Measurements from ENCODE around the gene ALDH1A2.
"Not testable (repeated sequence)": the region's sequence is repeated elsewhere in the genome, so short reads cannot be mapped to it uniquely, and the experiment has no call there.

The ALDH1A2 gene

GRCh38 chr15:58065445-58066041, at the start of gene ALDH1A2:
ALDH1A2 (minus strand) TSS chr15:58065711; CDS start chr15:58065650, 61 bp downstream.
- no peak within 1 kb of the TSS for H3K4me3 ChIP-seq (ENCODE audit: low read depth, low read length)
- DNase-seq (ENCODE audit: low read depth): no peak
- TF ChIP-seq CTCF (IDR thresholded peaks at IDR 0.05; ENCODE audit: control insufficient read depth, extremely low read depth, insufficient read depth): no peak

- TF ChIP-seq CTCF (IDR thresholded peaks at IDR 0.05; ENCODE audit: control insufficient read depth, extremely low read depth, insufficient read depth): no peak
- no peak overlapping the region for H3K4me3 ChIP-seq (ENCODE audit: low read depth, low read length)
- DNase-seq (ENCODE audit: low read depth): no peak
Observed at GRCh38 chr15:58114812-58115211, 49.3 kb upstream of the ALDH1A2 start.

- no peak overlapping the region for H3K4me3 ChIP-seq (ENCODE audit: low read depth, low read length)
- no peak for TF ChIP-seq CTCF (IDR thresholded peaks at IDR 0.05; ENCODE audit: control insufficient read depth, extremely low read depth, insufficient read depth)
- no peak for DNase-seq (ENCODE audit: low read depth)
Observed at GRCh38 chr15:58114388-58114787, 48.9 kb upstream of the ALDH1A2 start.

- not testable (repeated sequence) for H3K4me3 ChIP-seq (ENCODE audit: low read depth, low read length); DNase-seq (ENCODE audit: low read depth)
Observed at GRCh38 chr15:58113358-58113757, 47.8 kb upstream of the ALDH1A2 start.

GRCh38 chr15:58111718-58112104, 46.2 kb upstream of the ALDH1A2 start:
- DNase-seq (ENCODE audit: low read depth): no peak
- H3K4me3 ChIP-seq (ENCODE audit: low read depth, low read length): no peak overlapping the region
- TF ChIP-seq CTCF (IDR thresholded peaks at IDR 0.05; ENCODE audit: control insufficient read depth, extremely low read depth, insufficient read depth): no peak

- TF ChIP-seq CTCF (IDR thresholded peaks at IDR 0.05; ENCODE audit: control insufficient read depth, extremely low read depth, insufficient read depth): no peak
- no peak overlapping the region for H3K4me3 ChIP-seq (ENCODE audit: low read depth, low read length)
- DNase-seq (ENCODE audit: low read depth): no peak
Observed at GRCh38 chr15:58110999-58111717, 45.6 kb upstream of the ALDH1A2 start.

GRCh38 chr15:58109419-58109818, 43.9 kb upstream of the ALDH1A2 start:
- TF ChIP-seq CTCF (IDR thresholded peaks at IDR 0.05; ENCODE audit: control insufficient read depth, extremely low read depth, insufficient read depth): no peak
- no peak for DNase-seq (ENCODE audit: low read depth)
- no peak overlapping the region for H3K4me3 ChIP-seq (ENCODE audit: low read depth, low read length)

All from LNCaP clone FGC (cell line).